IPS DF 6.9 (cell line): Measurements from ENCODE around the gene CCDC51.

ENCODE experiments used
- DNase-seq: peaks from one replicate; pipeline ENCODE4 v3.0.0-alpha.2; 2013; ENCODE audit warnings: low read depth, low spot score
- H3K27ac ChIP-seq: one replicate; pipeline ENCODE4 v1.5.1; 2013; ENCODE audit warnings: low read length, control low read depth
- H3K27me3 ChIP-seq: 2 replicates; pipeline ENCODE4 v1.6.1; 2013; ENCODE audit warnings: mild to moderate bottlenecking, low read length; ENCODE audit not compliant: control insufficient read depth, insufficient read depth
- H3K36me3 ChIP-seq: 2 replicates; pipeline ENCODE4 v1.6.1; 2013; ENCODE audit warnings: low read length; ENCODE audit not compliant: control insufficient read depth, insufficient read depth
- H3K4me1 ChIP-seq: 2 replicates; pipeline ENCODE4 v1.6.1; 2013; ENCODE audit warnings: low read length; ENCODE audit not compliant: control insufficient read depth, insufficient read depth
- H3K4me3 ChIP-seq: 2 replicates; pipeline ENCODE4 v1.5.1; 2013; ENCODE audit warnings: mild to moderate bottlenecking, low read length
- H3K9me3 ChIP-seq: 2 replicates; pipeline ENCODE4 v1.6.1; 2013; ENCODE audit warnings: low read length, inconsistent platforms; ENCODE audit not compliant: control insufficient read depth, insufficient read depth
- WGBS: extraction: QIAGEN DNeasy Blood & Tissue Kit; methylation state at CpG from one replicate; pipeline ENCODE4 v1.1.7; 2013; ENCODE audit warnings: mixed read lengths, missing lambda C conversion rate; ENCODE audit not compliant: insufficient read length, insufficient coverage; 5-methylcytosine and 5-hydroxymethylcytosine counted together

CCDC51 gene

DNA sequence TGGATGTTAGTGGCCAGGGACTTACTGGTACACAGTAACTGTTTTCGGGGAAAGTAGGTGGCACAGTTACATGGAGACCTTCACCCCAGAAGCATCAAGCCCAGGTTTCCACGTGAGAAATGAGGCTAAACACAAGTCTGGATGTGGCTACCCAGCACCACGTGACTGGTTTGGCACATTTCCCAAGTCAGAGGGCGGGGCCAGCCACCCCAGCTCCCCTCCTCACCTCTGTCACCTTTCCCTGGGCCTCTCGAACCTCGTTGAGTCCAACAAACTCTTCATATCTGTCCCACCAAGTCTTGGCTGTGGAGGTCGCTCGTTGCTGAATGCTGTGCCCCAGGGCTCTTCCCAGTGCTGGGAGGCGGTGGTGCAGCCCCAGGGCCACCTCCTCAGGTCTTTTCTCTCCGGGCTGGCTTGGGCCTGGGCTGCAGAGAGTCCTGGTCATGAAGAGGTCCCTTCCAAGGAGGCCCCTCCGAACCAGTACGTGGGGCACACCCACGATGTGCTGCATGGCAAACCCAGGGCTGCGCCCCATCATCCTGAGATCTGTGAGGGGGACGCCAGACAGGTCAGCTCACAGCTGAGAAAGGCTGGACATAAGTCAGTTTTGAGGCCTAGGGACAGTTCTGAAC is 5.2 kb downstream of the CCDC51 start:
- no peak for DNase-seq
- H3K9me3 ChIP-seq: no peaks in the 10 kb centered on the region
- peaks cover 13% of the 10 kb centered on the region; the same call in 1 of the 2 replicates for H3K36me3 ChIP-seq
- WGBS: no CpG with 5 or more reads among the region's 15 CpGs
- no peak overlapping the region for H3K4me3 ChIP-seq
- no peak overlapping the region for H3K27ac ChIP-seq
- H3K4me1 ChIP-seq: peaks cover 11% of the 10 kb centered on the region
- no peaks in the 10 kb centered on the region for H3K27me3 ChIP-seq

GRCh38 chr3:48433472-48434118 is 6.3 kb downstream of the CCDC51 start:
- H3K4me3 ChIP-seq: no peak overlapping the region
- no peaks in the 10 kb centered on the region for H3K27me3 ChIP-seq
- H3K36me3 ChIP-seq: peaks cover 13% of the 10 kb centered on the region; the same call in 1 of the 2 replicates
- no peak for DNase-seq
- peaks cover 11% of the 10 kb centered on the region for H3K4me1 ChIP-seq
- no CpG with 5 or more reads among the region's 12 CpGs for WGBS
- H3K27ac ChIP-seq: no peak overlapping the region
- no peaks in the 10 kb centered on the region for H3K9me3 ChIP-seq

DNA sequence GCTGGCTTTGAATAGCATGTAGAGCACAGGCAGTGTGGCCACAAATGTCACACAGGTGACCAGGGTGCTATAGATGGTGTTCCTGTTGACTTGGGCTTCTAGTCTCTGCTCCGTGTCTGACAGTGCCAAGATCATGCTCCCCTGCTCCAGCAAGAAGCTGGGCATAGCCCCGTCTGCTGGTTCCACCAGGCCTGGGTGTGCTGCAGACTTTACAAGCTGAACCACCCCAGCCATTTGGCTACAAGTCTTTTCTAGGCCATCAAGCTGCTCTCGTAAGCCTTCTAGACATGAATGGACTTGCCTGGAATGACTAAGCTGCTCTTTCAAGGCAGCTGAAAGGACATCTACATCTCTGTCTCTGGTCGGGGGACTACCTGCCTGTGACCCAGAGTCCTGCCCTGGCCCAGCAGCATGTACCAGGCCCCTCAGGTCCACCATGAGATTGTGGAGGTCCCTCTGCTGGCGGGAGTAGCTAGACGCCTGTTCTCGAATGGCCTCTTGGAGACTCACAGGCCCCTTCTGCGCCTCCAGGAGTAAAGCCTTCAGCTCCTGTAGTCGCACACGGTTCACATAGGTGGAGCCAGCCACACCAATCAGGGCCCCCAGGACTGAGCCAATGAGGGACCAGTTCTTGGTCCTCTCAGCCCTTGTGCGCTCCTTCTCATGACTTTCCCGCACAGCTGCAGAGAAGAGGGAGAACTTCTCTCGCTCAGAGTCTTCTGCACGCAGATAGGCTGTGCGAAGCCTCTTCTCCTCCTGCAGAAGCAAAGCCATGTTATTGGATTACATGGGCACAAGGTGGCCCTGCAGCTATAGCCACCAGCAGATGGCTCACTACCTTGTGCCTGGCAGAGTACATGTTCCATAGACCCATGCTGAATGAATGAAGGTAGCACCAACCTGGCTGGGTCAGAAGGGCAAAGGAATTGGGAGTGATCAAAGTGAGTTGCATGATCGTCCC is 7.2 kb downstream of the CCDC51 start:
- H3K36me3 ChIP-seq: peaks cover 13% of the 10 kb centered on the region; the same call in 1 of the 2 replicates
- H3K4me3 ChIP-seq: no peak overlapping the region
- H3K27me3 ChIP-seq: no peaks in the 10 kb centered on the region
- H3K9me3 ChIP-seq: no peaks in the 10 kb centered on the region
- no peak overlapping the region for H3K27ac ChIP-seq
- DNase-seq: no peak
- no CpG with 5 or more reads among the region's 16 CpGs for WGBS
- peaks cover 11% of the 10 kb centered on the region for H3K4me1 ChIP-seq

- no peaks in the 10 kb centered on the region for H3K27me3 ChIP-seq
- H3K36me3 ChIP-seq: peaks cover 13% of the 10 kb centered on the region; the same call in 1 of the 2 replicates
- no peaks in the 10 kb centered on the region for H3K9me3 ChIP-seq
- H3K4me1 ChIP-seq: peaks cover 13% of the 10 kb centered on the region
- DNase-seq: no peak
- no peak overlapping the region for H3K27ac ChIP-seq
- no CpG with 5 or more reads among the region's 8 CpGs for WGBS
- no peak overlapping the region for H3K4me3 ChIP-seq
Observed at GRCh38 chr3:48431224-48432029, 8.5 kb downstream of the CCDC51 start.

- Histone ChIP-seq H3K36me3 (peaks cover 13% of the 10 kb centered on the region; the same call in 1 of the 2 replicates), H3K27ac (no peak overlapping the region), H3K27me3 (no peaks in the 10 kb centered on the region), H3K4me3 (no peak overlapping the region), H3K4me1 (peaks cover 13% of the 10 kb centered on the region), H3K9me3 (no peaks in the 10 kb centered on the region)
- no CpG with 5 or more reads among the region's 1 CpG for WGBS
- DNase-seq: no peak
Observed at GRCh38 chr3:48430708-48431101, 9.2 kb downstream of the CCDC51 start.

DNA sequence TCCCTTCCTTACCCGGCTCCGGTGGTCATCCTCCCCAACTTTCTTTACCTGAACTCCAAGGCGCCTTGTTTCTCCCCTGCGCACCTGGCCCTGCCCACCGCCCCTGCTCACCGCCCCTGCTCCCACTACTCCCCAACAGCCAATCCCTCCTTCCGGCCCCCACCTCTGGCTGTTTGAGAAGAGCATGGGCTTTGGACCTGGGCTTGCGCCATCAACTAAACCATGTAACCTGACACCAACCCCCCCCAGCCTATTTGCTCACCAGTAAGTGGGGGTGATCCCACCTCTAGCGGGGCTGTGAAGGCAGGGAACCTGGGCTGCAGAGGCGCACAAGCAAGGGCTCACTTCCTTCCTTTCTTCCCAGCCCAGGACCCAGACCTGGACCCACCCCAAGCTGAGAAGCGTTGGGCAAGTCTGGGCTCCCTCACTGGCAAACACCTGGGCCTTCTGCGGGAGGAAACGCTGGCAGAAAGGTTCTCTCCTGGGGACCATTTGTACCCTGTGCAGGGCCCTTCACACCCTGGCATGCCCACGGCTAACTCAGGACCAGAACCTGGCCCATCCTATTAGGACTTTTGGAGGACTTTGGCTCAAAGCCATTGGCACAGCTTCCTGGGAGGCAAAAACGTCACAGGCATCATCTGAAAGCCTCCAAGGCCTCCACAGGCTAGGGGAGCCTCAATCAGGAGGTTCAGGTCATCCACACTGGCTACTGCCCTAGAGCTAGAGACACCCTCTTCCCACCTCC is 9.8 kb downstream of the CCDC51 start, which contains the start of gene PLXNB1:
TSS of gene PLXNB1 (minus strand) at position 127 of the 748 bp plus-strand sequence. CDS start 5,475 bp downstream, outside the sequence.
- no peak within 1 kb of the TSS for H3K27ac ChIP-seq
- no CpG with 5 or more reads among the region's 15 CpGs for whole genome bisulfite sequencing
- peak; percentile 84 for DNase-seq
- H3K4me1 ChIP-seq: peaks cover 13% of the 10 kb centered on the region
- peak within 1 kb of the TSS; percentile 74; the same call in 1 of the 2 replicates for H3K4me3 ChIP-seq
- H3K36me3 ChIP-seq: peaks cover 13% of the 10 kb centered on the region; the same call in 1 of the 2 replicates
- H3K27me3 ChIP-seq: no peaks in the 10 kb centered on the region
- H3K9me3 ChIP-seq: no peaks in the 10 kb centered on the region

- H3K9me3 ChIP-seq: no peaks in the 10 kb centered on the region
- WGBS: no CpG with 5 or more reads among the region's 86 CpGs
- peaks cover 14% of the 10 kb centered on the region; the same call in 1 of the 2 replicates for H3K36me3 ChIP-seq
- peaks cover 13% of the 10 kb centered on the region for H3K4me1 ChIP-seq
- peak overlapping the region; percentile 74; the same call in 1 of the 2 replicates for H3K4me3 ChIP-seq
- H3K27ac ChIP-seq: no peak overlapping the region
- DNase-seq: no peak
- H3K27me3 ChIP-seq: no peaks in the 10 kb centered on the region
Observed at GRCh38 chr3:48429317-48429959, 10.5 kb downstream of the CCDC51 start.

- no peaks in the 10 kb centered on the region for H3K27me3 ChIP-seq
- no CpG with 5 or more reads among the region's 60 CpGs for WGBS
- H3K4me1 ChIP-seq: peaks cover 14% of the 10 kb centered on the region
- H3K36me3 ChIP-seq: peaks cover 18% of the 10 kb centered on the region
- no peak for DNase-seq
- H3K27ac ChIP-seq: no peak overlapping the region
- H3K4me3 ChIP-seq: peak overlapping the region; percentile 74
- no peaks in the 10 kb centered on the region for H3K9me3 ChIP-seq
Observed at GRCh38 chr3:48428572-48429316, 11.2 kb downstream of the CCDC51 start.
